Coronary artery (tissue), 2 donors: ENCODE results near the gene GLI2.

Experiments
- DNase-seq: peaks from one replicate; pipeline ENCODE4 v3.0.0-alpha.2; 2017; ENCODE audit warnings: low spot score
- H3K27ac ChIP-seq, 2 donors: fragments of 200-600 bp; sonication (generic); one replicate each; pipeline ENCODE4 v1.5.1; 2016 to 2019
- H3K4me3 ChIP-seq: fragments of 200-600 bp; sonication (generic); 2 replicates; pipeline ENCODE4 v1.5.1; 2016; ENCODE audit warnings: mild to moderate bottlenecking, moderate library complexity
- CTCF ChIP-seq: fragments of 200-600 bp; sonication (generic); IDR thresholded peaks from one replicate; pipeline ENCODE4 v1.5.1; 2019; ENCODE audit warnings: antibody characterized with exemption

The GLI2 gene

GRCh38 chr2:120761911-120762310 lies 26.2 kb downstream of the GLI2 start:
- Histone ChIP-seq H3K4me3 (no peak overlapping the region), H3K27ac (peak overlapping the region in 1 of 2 donors; percentile 47)
- no peak for DNase-seq
- no peak for TF ChIP-seq CTCF

GRCh38 chr2:120762341-120763061 lies 26.8 kb downstream of the GLI2 start:
- H3K4me3 ChIP-seq: no peak overlapping the region
- TF ChIP-seq CTCF: no peak
- H3K27ac ChIP-seq: peak overlapping the region in 1 of 2 donors; percentile 58
- peak; percentile 68 for DNase-seq

- no peak for TF ChIP-seq CTCF
- DNase-seq: peak; percentile 77
- Histone ChIP-seq H3K4me3 (no peak overlapping the region), H3K27ac (peak overlapping the region in 1 of 2 donors; percentile 58)
Observed at GRCh38 chr2:120763508-120763907, 27.8 kb downstream of the GLI2 start.

- peak; percentile 67 for DNase-seq
- H3K4me3 ChIP-seq: no peak overlapping the region
- no peak for TF ChIP-seq CTCF
Observed at GRCh38 chr2:120763931-120764330, 28.3 kb downstream of the GLI2 start.

GRCh38 chr2:120764492-120764891 lies 28.8 kb downstream of the GLI2 start:
- no peak overlapping the region for H3K4me3 ChIP-seq
- DNase-seq: peak; percentile 26
- TF ChIP-seq CTCF: no peak
- H3K27ac ChIP-seq: peak overlapping the region in 1 of 2 donors; percentile 83

More at GRCh38 chr2:120763931-120764330, 28.3 kb downstream of the GLI2 start:
- peak overlapping the region in 1 of 2 donors; percentile 58 for H3K27ac ChIP-seq

GRCh38 chr2:120764991-120765677 lies 29.5 kb downstream of the GLI2 start:
- TF ChIP-seq CTCF: no peak
- H3K27ac ChIP-seq: peak overlapping the region; percentile 38 to 83
- DNase-seq: no peak
- H3K4me3 ChIP-seq: peak overlapping the region; percentile 10
